HCT116 (cell line): ENCODE data around the gene ENTPD7. TPM values are rescaled to one million over a fixed set of nuclear protein-coding genes. Genes with fewer than 3 reads are reported as not detected.
A peak's percentile ranks its signal among the peaks of the same experiment; 100 is the strongest.

Source experiments
- ATAC-seq: fragments of 200-7000 bp; cut with Tn5 transposase; 2 replicates; pipeline ENCODE4 v1.9.1; 2020; ENCODE audit warnings: mild to moderate bottlenecking, moderate library complexity
- BruUV-seq: library from RNA; stranded (reverse); fragments of 400-500 nt; replicated peaks from 2 replicates; lab custom pipeline; 2021; lab: Mats Ljungman, UMichigan
- CTCF ChIA-PET: fragments of 300-600 bp; sonication (Branson Sonifier 250); formaldehyde crosslinking; loops from one replicate; lab custom pipeline; 2021; ENCODE audit warnings: antibody characterized with exemption; lab: Charles Lee
- POLR2A ChIA-PET: fragments of 300-600, 350-600 bp; sonication (Branson Sonifier 250); formaldehyde crosslinking; loops from one replicate; lab custom pipeline; 2021; ENCODE audit warnings: antibody characterized with exemption; lab: Charles Lee
- RAD21 ChIA-PET, 2 experiments: fragments of 300-600 bp; sonication (Branson Sonifier 250); formaldehyde crosslinking; loops; one replicate each; lab custom pipeline; 2023; ENCODE audit warnings: low total read pairs in 2 of 2; ENCODE audit not compliant: uncharacterized antibody in 2 of 2, unreplicated experiment in 2 of 2, low non-redundant PET in 1 of 2; lab: Charles Lee
- DNase-seq: peaks from one replicate; pipeline ENCODE4 v3.0.0-alpha.2; 2010; ENCODE audit warnings: low read depth, low spot score
- H2AFZ ChIP-seq: fragments of 200-600 bp; shearing (Covaris generic), sonication (generic); 2 replicates; pipeline ENCODE4 v1.6.1; 2017; ENCODE audit warnings: low read depth, mixed run types, mixed read lengths, antibody characterized with exemption, low read length; ENCODE audit not compliant: poor library complexity, severe bottlenecking
- H3K27ac ChIP-seq: 2 replicates; pipeline ENCODE4 v1.5.1; 2012; ENCODE audit warnings: low read depth, low read length
- H3K27me3 ChIP-seq: fragments of 200-600 bp; sonication (generic); 2 replicates; pipeline ENCODE4 v1.6.1; 2016; ENCODE audit warnings: mixed run types, low read length, mixed read lengths; ENCODE audit not compliant: insufficient read depth
- H3K36me3 ChIP-seq, 2 experiments: fragments of 200-500 bp in 1 of 2; fragments of 200-600 bp in 1 of 2; sonication (Bioruptor generic) in 1 of 2; sonication (generic) in 1 of 2; 2 replicates each; pipeline versions ENCODE4 v1.5.1 to v1.6.1; 2014 to 2016; ENCODE audit warnings: low read length in 2 of 2, inconsistent platforms in 1 of 2, mixed read lengths in 1 of 2, mixed run types in 1 of 2; ENCODE audit not compliant: insufficient read depth in 2 of 2, control insufficient read depth in 1 of 2
- H3K4me1 ChIP-seq, 2 experiments: fragments of 200-600 bp in 1 of 2; sonication (generic) in 1 of 2; 2 replicates each; pipeline versions ENCODE4 v1.5.1 to v1.6.1; 2012 to 2017; ENCODE audit warnings: low read length in 2 of 2, inconsistent platforms in 1 of 2, mild to moderate bottlenecking in 1 of 2, mixed read lengths in 1 of 2, mixed run types in 1 of 2, moderate library complexity in 1 of 2; ENCODE audit not compliant: insufficient read depth in 2 of 2, control insufficient read depth in 1 of 2
- H3K4me2 ChIP-seq: fragments of 200-600 bp; sonication (generic); 2 replicates; pipeline ENCODE4 v1.6.1; 2017; ENCODE audit warnings: mixed run types, low read length, mixed read lengths
- H3K4me3 ChIP-seq, 2 experiments: fragments of 200-600 bp in 1 of 2; sonication (generic) in 1 of 2; replicated peaks in 1 of 2; 2 replicates each; pipeline ENCODE4 v1.5.1; 2011 to 2016; ENCODE audit warnings: low read length in 2 of 2, control low read depth in 1 of 2, low read depth in 1 of 2, mild to moderate bottlenecking in 1 of 2, mixed read lengths in 1 of 2, mixed run types in 1 of 2
- H3K79me2 ChIP-seq: fragments of 200-600 bp; sonication (generic); 2 replicates; pipeline ENCODE4 v1.6.1; 2017; ENCODE audit warnings: mild to moderate bottlenecking, mixed run types, low read length, moderate library complexity, mixed read lengths; ENCODE audit not compliant: insufficient read depth
- H3K9ac ChIP-seq: fragments of 200-600 bp; sonication (generic); 2 replicates; pipeline ENCODE4 v1.6.1; 2016; ENCODE audit warnings: low read length, mixed read lengths
- H3K9me2 ChIP-seq: fragments of 200-600 bp; sonication (generic), shearing (Covaris generic); 2 replicates; pipeline ENCODE4 v1.6.1; 2017; ENCODE audit warnings: mixed run types, mild to moderate bottlenecking, moderate library complexity; ENCODE audit not compliant: insufficient read depth
- H3K9me3 ChIP-seq, 2 experiments: fragments of 200-500 bp in 1 of 2; fragments of 200-600 bp in 1 of 2; sonication (Bioruptor generic) in 1 of 2; sonication (generic) in 1 of 2; 2 replicates each; pipeline ENCODE4 v1.6.1; 2014 to 2017; ENCODE audit warnings: low read length in 2 of 2, mixed read lengths in 2 of 2, inconsistent platforms in 1 of 2, low read depth in 1 of 2, mild to moderate bottlenecking in 1 of 2, mixed run types in 1 of 2, moderate library complexity in 1 of 2; ENCODE audit not compliant: control insufficient read depth in 1 of 2, insufficient read depth in 1 of 2
- H4K20me1 ChIP-seq: fragments of 200-600 bp; sonication (generic), shearing (Covaris generic); 2 replicates; pipeline ENCODE4 v1.6.1; 2017; ENCODE audit warnings: mixed run types, mild to moderate bottlenecking, moderate library complexity; ENCODE audit not compliant: insufficient read depth
- CBX3 ChIP-seq: IDR thresholded peaks from 2 replicates; pipeline ENCODE4 v1.6.1; 2012; ENCODE audit warnings: low read depth
- CTCF ChIP-seq, 3 experiments: fragments of 200-600 bp in 1 of 3; sonication (generic) in 1 of 3; IDR thresholded peaks in 2 of 3; conservative IDR thresholded peaks in 1 of 3; 2 replicates each; pipeline ENCODE4 v1.5.1; 2012 to 2017; ENCODE audit warnings: low read depth in 2 of 3, low read length in 2 of 3, antibody characterized with exemption in 1 of 3, borderline replicate concordance in 1 of 3, control low read depth in 1 of 3, mild to moderate bottlenecking in 1 of 3, mixed read lengths in 1 of 3, mixed run types in 1 of 3, moderate library complexity in 1 of 3; ENCODE audit not compliant: insufficient read depth in 1 of 3
- ELF1 ChIP-seq: IDR thresholded peaks from 2 replicates; pipeline ENCODE4 v1.6.1; 2012; ENCODE audit warnings: low read depth, borderline replicate concordance
- EZH2phosphoT487 ChIP-seq: fragments of 200-600 bp; IDR thresholded peaks from 2 replicates; pipeline ENCODE4 v1.6.1; 2018; ENCODE audit warnings: antibody characterized with exemption, borderline replicate concordance
- FOSL1 ChIP-seq: IDR thresholded peaks from 2 replicates; pipeline ENCODE4 v1.6.1; 2012; ENCODE audit warnings: low read depth
- JUND ChIP-seq: IDR thresholded peaks from 2 replicates; pipeline ENCODE4 v1.6.1; 2012
- MAX ChIP-seq: IDR thresholded peaks from 2 replicates; pipeline ENCODE4 v1.6.1; 2012
- POLR2A ChIP-seq: IDR thresholded peaks from 2 replicates; pipeline ENCODE4 v1.7.0; 2011; ENCODE audit warnings: borderline replicate concordance; ENCODE audit not compliant: insufficient read depth, insufficient read length; ENCODE audit errors: extremely low read depth
- POLR2AphosphoS5 ChIP-seq: IDR thresholded peaks from 2 replicates; pipeline ENCODE4 v1.6.1; 2011; ENCODE audit warnings: mild to moderate bottlenecking, low read depth, low read length, moderate library complexity
- REST ChIP-seq: IDR thresholded peaks from 2 replicates; pipeline ENCODE4 v1.6.1; 2012; ENCODE audit warnings: low read depth
- SIN3A ChIP-seq: IDR thresholded peaks from 2 replicates; pipeline ENCODE4 v1.6.1; 2012; ENCODE audit warnings: low read depth
- SP1 ChIP-seq: IDR thresholded peaks from 2 replicates; pipeline ENCODE4 v1.6.1; 2012; ENCODE audit warnings: low read depth
- TCF7L2 ChIP-seq: IDR thresholded peaks from 2 replicates; pipeline ENCODE4 v1.7.0; 2011; ENCODE audit warnings: borderline replicate concordance, inconsistent platforms; ENCODE audit not compliant: insufficient read depth, insufficient read length; ENCODE audit errors: extremely low read depth
- YY1 ChIP-seq: IDR thresholded peaks from 2 replicates; pipeline ENCODE4 v1.6.1; 2011; ENCODE audit warnings: low read length, low read depth, moderate library complexity, mild to moderate bottlenecking; ENCODE audit not compliant: insufficient replicate concordance; ENCODE audit errors: extremely low read depth
- ZBTB33 ChIP-seq: IDR thresholded peaks from 2 replicates; pipeline ENCODE4 v1.6.1; 2011; ENCODE audit warnings: mild to moderate bottlenecking, low read length, moderate library complexity; ENCODE audit not compliant: insufficient replicate concordance; ENCODE audit errors: extremely low read depth
- ZFX ChIP-seq: fragments of 450-650 bp; IDR thresholded peaks from 2 replicates; pipeline ENCODE4 v1.6.1; 2017
- ZNF274 ChIP-seq: fragments of 200-500 bp; sonication (Bioruptor generic); IDR thresholded peaks from 2 replicates; pipeline ENCODE4 v1.6.1; 2014; ENCODE audit warnings: mild to moderate bottlenecking, low read depth, low read length, inconsistent platforms
- intact Hi-C: fragments of 100-400 bp; cut with micrococcal nuclease; formaldehyde crosslinking; loops from 2 replicates; pipeline ENCODE4 v1.10.0; 2022
- total RNA-seq: library from RNA; stranded (reverse); gene quantifications from one replicate; pipeline ENCODE4 v1.2.1, GENCODE V29; 2021; ENCODE audit not compliant: unreplicated experiment

The ENTPD7 gene
- total RNA-seq, 1 experiment from 2014 or later, result 12.3 TPM

GRCh38 chr10:99732033-99732842 is 72.9 kb downstream of the ENTPD7 start, which contains the start of the genes COX15 and CUTC:
Gene COX15, minus strand, starts transcription at chr10:99732127. Its CDS starts 78 bp downstream, at chr10:99732049.
Gene CUTC, plus strand, starts transcription at chr10:99732234. Its CDS starts 115 bp downstream, at chr10:99732349.
- H3K9ac ChIP-seq, result peak within 1 kb of the TSS; percentile 83
- H3K27ac ChIP-seq, result peak within 1 kb of the TSS; percentile 99
- ChIA-PET POLR2A (interaction anchor here (0.6 to 2.9 kb wide), 14 partner anchors 9 to 301 kb away, joined by 3 to 19 read pairs (median 6); partner anchors contain the start of genes ABCC2 and GOT1), CTCF (interaction anchor here (0.6 to 1.8 kb wide), 12 partner anchors 9 to 312 kb away, joined by 3 to 8 read pairs (median 4); partner anchors contain the start of gene ENTPD7), RAD21 (interaction anchor here (0.7 to 1.8 kb wide), 7 partner anchors 10 to 1482 kb away, joined by 3 to 6 read pairs (median 4); no protein-coding TSS in a partner anchor)
- intact Hi-C loops, result loop anchor here (1.0 to 10.0 kb wide), 3 partner anchors 47 to 453 kb away; partner anchors contain the start of genes ERLIN1 and GOT1
- H3K9me2 ChIP-seq, result no peaks in the 10 kb centered on the region
- peaks cover 28 to 31% of the 10 kb centered on the region in 2 experiments for H3K36me3 ChIP-seq
- peak; percentile 97 for DNase-seq
- peak within 1 kb of the TSS; percentile 13 for H2AFZ ChIP-seq
- peaks cover 15 to 16% of the 10 kb centered on the region in 2 experiments; a peak in 3 of 4 replicates for H3K4me1 ChIP-seq
- peak; percentile 88 for ATAC-seq
- peaks cover 72% of the 10 kb centered on the region for H3K79me2 ChIP-seq
- H3K9me3 ChIP-seq, result no peaks in the 10 kb centered on the region
- no peaks in the 10 kb centered on the region for H4K20me1 ChIP-seq
- no peaks in the 10 kb centered on the region for H3K27me3 ChIP-seq
- TSS peak; percentile 76 for BruUV-seq
- peak within 1 kb of the TSS; percentile 76 for H3K4me2 ChIP-seq
- peak within 1 kb of the TSS; percentile 80 to 94 for H3K4me3 ChIP-seq
- no peak for TF ChIP-seq EZH2phosphoT487
- no peak for TF ChIP-seq REST
- peak; percentile 48; the same call in 1 of the 2 replicates for TF ChIP-seq ZFX
- TF ChIP-seq ZNF274, result no peak
- TF ChIP-seq ELF1, result peak; percentile 88
- peak; percentile 75; the same call in 1 of the 2 replicates for TF ChIP-seq CBX3
- TF ChIP-seq SP1, result peak; percentile 3; the same call in 1 of the 2 replicates
- TF ChIP-seq JUND, result no peak
- TF ChIP-seq MAX, result peak; percentile 92
- peak; percentile 95 for TF ChIP-seq POLR2A
- TF ChIP-seq POLR2AphosphoS5, result peak; percentile 96
- peak; percentile 86 for TF ChIP-seq ZBTB33
- TF ChIP-seq FOSL1, result no peak
- TF ChIP-seq YY1, result peak; percentile 82
- peak; percentile 91 for TF ChIP-seq SIN3A
- peak in 2 of 3 experiments; percentile 60 to 72; a peak in 4 of 6 replicates for TF ChIP-seq CTCF (IDR thresholded peaks at IDR 0.05 in 2 of 3, conservative IDR thresholded peaks at IDR 0.05 in 1 of 3; ENCODE audit: borderline replicate concordance in 1 of 3, insufficient read depth in 1 of 3, low read depth in 2 of 3, low read length in 2 of 3)
- TF ChIP-seq TCF7L2, result peak; percentile 67
